K562 (cell line): ENCODE measurements around the gene MLLT1. TPM values are rescaled to one million over a fixed set of nuclear protein-coding genes. Genes with fewer than 3 reads are reported as not detected.

Experiments
- ATAC-seq: fragments of 200-7000 bp; cut with Tn5 transposase; 3 replicates; pipeline ENCODE4 v1.9.1; 2020; ENCODE audit warnings: moderate library complexity
- BruUV-seq: library from RNA; stranded (reverse); fragments of 400-500 nt; replicated peaks from 2 replicates; lab custom pipeline; 2021; lab: Mats Ljungman, UMichigan
- CTCF ChIA-PET: fragments of 300-600 bp; formaldehyde crosslinking; extraction: SDS; loops from one replicate; lab custom pipeline; 2021; ENCODE audit warnings: low intra/inter-chr PET ratio; lab: Yijun Ruan, JAX
- POLR2A ChIA-PET: fragments of 300-600, 350-650 bp; sonication (Branson Sonifier 250); formaldehyde crosslinking; extraction: SDS; loops from one replicate; lab custom pipeline; 2021; ENCODE audit warnings: antibody characterized with exemption, inconsistent platforms; lab: Yijun Ruan, JAX
- DNase-seq, 4 experiments: peaks; one replicate each; pipeline versions ENCODE4 v3.0.0 to v3.0.0-alpha.2; 2011 to 2018; ENCODE audit warnings: low spot score in 3 of 4, mixed read lengths in 3 of 4; ENCODE audit errors: extremely low read depth in 1 of 4
- FAIRE-seq: peaks from 2 replicates; lab custom pipeline; 2011; peaks lifted over from hg19 to GRCh38; lab: Jason Lieb, UNC
- H2AFZ ChIP-seq: 2 replicates; pipeline ENCODE4 v1.6.0; 2011; ENCODE audit warnings: low read depth, low read length, control low read depth, inconsistent platforms
- H3K27ac ChIP-seq: fragments of 200-600 bp; 3 replicates; pipeline ENCODE4 v1.8.0; 2011; ENCODE audit warnings: low read depth, mild to moderate bottlenecking, control low read depth, inconsistent platforms, low read length, moderate library complexity, mixed read lengths; ENCODE audit errors: extremely low read depth
- H3K27me3 ChIP-seq, 2 experiments: fragments of 300-600 bp in 1 of 2; 2 replicates in 1 of 2; 3 replicates in 1 of 2; pipeline versions ENCODE4 v1.6.0 to v1.8.0; 2011; ENCODE audit warnings: inconsistent platforms in 2 of 2, low read length in 2 of 2, mild to moderate bottlenecking in 1 of 2, mixed read lengths in 1 of 2, moderate library complexity in 1 of 2; ENCODE audit not compliant: control insufficient read depth in 2 of 2, insufficient read depth in 2 of 2
- H3K36me3 ChIP-seq: fragments of 300-600 bp; 3 replicates; pipeline ENCODE4 v1.8.0; 2011; ENCODE audit warnings: mild to moderate bottlenecking, low read length, inconsistent platforms; ENCODE audit not compliant: control insufficient read depth, insufficient read depth
- H3K4me1 ChIP-seq, 2 experiments: fragments of 200-600 bp in 1 of 2; replicated peaks in 1 of 2; 2 replicates in 1 of 2; 3 replicates in 1 of 2; pipeline versions ENCODE4 v1.5.1 to v1.8.0; 2011; ENCODE audit warnings: inconsistent platforms in 2 of 2, low read length in 2 of 2, mild to moderate bottlenecking in 1 of 2, mixed read lengths in 1 of 2, moderate library complexity in 1 of 2; ENCODE audit not compliant: control insufficient read depth in 2 of 2, insufficient read depth in 2 of 2
- H3K4me2 ChIP-seq: 2 replicates; pipeline ENCODE4 v1.6.1; 2011; ENCODE audit warnings: low read length, control low read depth, inconsistent platforms, mixed read lengths; ENCODE audit not compliant: insufficient read depth
- H3K4me3 ChIP-seq: fragments of 200-600 bp; sonication (generic), shearing (Covaris generic); 2 replicates; pipeline ENCODE4 v1.5.1; 2016; ENCODE audit warnings: control low read depth, inconsistent platforms
- H3K79me2 ChIP-seq: fragments of 200-600 bp; 3 replicates; pipeline ENCODE4 v1.8.0; 2011; ENCODE audit warnings: low read length, inconsistent platforms; ENCODE audit not compliant: control insufficient read depth, insufficient read depth
- H3K9ac ChIP-seq, 2 experiments: 2 replicates each; pipeline versions ENCODE4 v1.6.0 to v1.6.1; 2011; ENCODE audit warnings: low read depth in 2 of 2, low read length in 2 of 2, control low read depth in 1 of 2, inconsistent platforms in 1 of 2, mild to moderate bottlenecking in 1 of 2, mixed read lengths in 1 of 2; ENCODE audit not compliant: insufficient read depth in 1 of 2
- H3K9me1 ChIP-seq: one replicate; pipeline ENCODE4 v1.6.0; 2011; ENCODE audit warnings: inconsistent platforms, mild to moderate bottlenecking, low read length, moderate library complexity; ENCODE audit not compliant: control insufficient read depth, insufficient read depth
- H3K9me3 ChIP-seq: replicated peaks from 2 replicates; pipeline ENCODE4 v1.5.1; 2011; ENCODE audit warnings: low read depth, low read length, inconsistent platforms; ENCODE audit not compliant: control insufficient read depth, insufficient read depth
- H4K20me1 ChIP-seq: replicated peaks from 2 replicates; pipeline ENCODE4 v1.6.1; 2011; ENCODE audit warnings: low read length, inconsistent platforms, mixed read lengths; ENCODE audit not compliant: control insufficient read depth, insufficient read depth
- BDP1 ChIP-seq: IDR thresholded peaks from 3 replicates; pipeline ENCODE4 v1.6.1; 2011; ENCODE audit not compliant: insufficient read length, insufficient read depth
- FOXA1 ChIP-seq: fragments of 450-650 bp; IDR thresholded peaks from 2 replicates; pipeline ENCODE4 v1.6.1; 2016; ENCODE audit warnings: mild to moderate bottlenecking, borderline replicate concordance
- JUNB ChIP-seq: fragments of 450-650 bp; formaldehyde crosslinking; conservative IDR thresholded peaks from 2 replicates; pipeline ENCODE4 v1.4.0; 2020; ENCODE audit warnings: mild to moderate bottlenecking
- MTA2 ChIP-seq: fragments of 450-650 bp; IDR thresholded peaks from 2 replicates; pipeline ENCODE4 v1.6.1; 2016; ENCODE audit warnings: low read depth
- RCOR1 ChIP-seq, 2 experiments: IDR thresholded peaks; 2 replicates each; pipeline ENCODE4 v1.6.1; 2012; ENCODE audit warnings: low read depth in 2 of 2, low read length in 2 of 2, borderline replicate concordance in 1 of 2, improper control_type of control experiment in 1 of 2
- SRSF7 ChIP-seq: fragments of 200-400 bp; formaldehyde crosslinking; optimal IDR thresholded peaks from 2 replicates; pipeline ENCODE3; 2017; ENCODE audit warnings: mild to moderate bottlenecking, low read depth, low read length
- ZNF316 ChIP-seq: fragments of 450-650 bp; IDR thresholded peaks from 2 replicates; pipeline ENCODE4 v1.6.1; 2016
- WGBS: fragments of 100-300 bp; shearing (Covaris generic); methylation state at CpG from one replicate; pipeline ENCODE4 v1.1.6; 2016; ENCODE audit warnings: low coverage, mixed read lengths; ENCODE audit not compliant: insufficient coverage; ENCODE audit errors: missing lambda C conversion rate; 5-methylcytosine and 5-hydroxymethylcytosine counted together
- in situ Hi-C: fragments of 300-500 bp; cut with MboI; formaldehyde crosslinking; loops from 4 replicates; pipeline ENCODE4 v1.15.0; 2018; ENCODE audit warnings: inconsistent platforms, mixed read lengths
- intact Hi-C: fragments of 100-400 bp; cut with micrococcal nuclease; formaldehyde crosslinking; loops from 2 replicates; pipeline ENCODE4 v1.14.2; 2022
- polyA plus RNA-seq, 8 experiments: library from polyadenylated mRNA; depleted of rRNA in 4 of 8; stranded (reverse) in 5 of 8; unstranded in 3 of 8; fragments of >200 nt; fragmentation: Nextera tagmentation in 2 of 8; fragmentation: Illumina TruSeq in 1 of 8; extraction: Ambion mirVana in 2 of 8; extraction: Trizol in 1 of 8; gene quantifications; 2 replicates each; pipeline versions ENCODE4 v1.2.1 to v1.2.3, GENCODE V29; 2011 to 2014; ENCODE audit warnings: inconsistent platforms in 1 of 8, missing spikeins in 1 of 8
- total RNA-seq, 7 experiments: library from RNA; depleted of rRNA in 6 of 7; stranded (reverse); fragments of >200 nt in 6 of 7; fragmentation: Illumina TruSeq in 2 of 7; extraction: Trizol in 2 of 7; gene quantifications; 2 replicates each; pipeline versions ENCODE4 v1.2.1 to v1.2.3, GENCODE V29; 2011 to 2021; ENCODE audit warnings: low replicate concordance in 1 of 7

Gene MLLT1
- total and polyA plus RNA-seq, 9 of the 15 experiments (the other 6 are each of a cell fraction or from before 2014, with no cell fraction given): 0.23 to 63.5 (median 15.4) TPM

DNA sequence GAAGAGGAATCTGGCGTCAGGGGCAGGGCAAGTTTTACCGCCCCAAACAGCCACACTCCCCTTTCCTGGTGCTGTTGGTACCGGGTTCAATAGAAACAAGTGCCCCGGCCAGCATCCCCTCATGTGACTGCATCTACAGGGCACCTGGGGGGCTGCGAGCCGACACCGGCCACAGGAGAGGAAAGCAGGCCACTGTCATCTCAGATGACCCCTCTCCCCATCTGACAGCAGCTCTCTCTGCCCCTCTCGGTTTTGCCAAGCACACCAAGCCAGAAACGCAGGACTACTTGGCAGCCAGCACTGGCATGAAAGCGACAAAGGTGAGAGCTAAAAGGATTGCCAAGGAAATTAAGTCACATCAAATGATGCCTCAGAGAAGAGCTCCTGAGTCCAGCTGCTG is 37.1 kb downstream of the MLLT1 start:
- no peaks in the 10 kb centered on the region for H3K9me3 ChIP-seq
- CTCF ChIA-PET: no interaction called here
- H3K9ac ChIP-seq: peak overlapping the region in 1 of 2 experiments; percentile 23; a peak in 1 of 4 replicates
- 93% methylated on average over 10 of the region's 10 CpGs for WGBS
- H2AFZ ChIP-seq: no peak overlapping the region
- intact Hi-C loops: no loop called here
- DNase-seq (no peak), ATAC-seq (no peak), FAIRE-seq (no peak)
- peaks cover 91% of the 10 kb centered on the region for H3K79me2 ChIP-seq
- H4K20me1 ChIP-seq: peaks cover 27% of the 10 kb centered on the region; the same call in 1 of the 2 replicates
- H3K27ac ChIP-seq: no peak overlapping the region
- peaks cover 14% of the 10 kb centered on the region; the same call in 2 of the 3 replicates for H3K36me3 ChIP-seq
- no peak overlapping the region for H3K4me2 ChIP-seq
- no TSS peak for BruUV-seq
- POLR2A ChIA-PET: interaction anchor here (0.6 to 0.8 kb wide), 4 partner anchors 8 to 403 kb away, joined by 3 read pairs; partner anchors contain the start of gene FUT6
- no peak overlapping the region for H3K4me3 ChIP-seq
- no peaks in the 10 kb centered on the region for H3K27me3 ChIP-seq
- TF ChIP-seq JUNB (CRISPR knock-in tag) (no peak), SRSF7 (no peak), MTA2 (no peak), BDP1 (no peak), ZNF316 (no peak), FOXA1 (no peak), RCOR1 (IDR thresholded peaks at IDR 0.05; ENCODE audit: borderline replicate concordance in 1 of 2, low read depth in 2 of 2, low read length in 2 of 2) (no peak)
- in situ Hi-C loops: no loop called here
- H3K9me1 ChIP-seq: peaks cover 19% of the 10 kb centered on the region
- H3K4me1 ChIP-seq: peaks cover 30 to 41% of the 10 kb centered on the region in 2 experiments
